IPS-15b (cell line): ENCODE results near the gene MFAP4.

Experiments
- H3K27me3 ChIP-seq: one replicate; pipeline ENCODE4 v1.6.1; 2013; ENCODE audit warnings: low read length; ENCODE audit not compliant: control insufficient read depth, insufficient read depth
- H3K36me3 ChIP-seq: one replicate; pipeline ENCODE4 v1.6.1; 2013; ENCODE audit warnings: low read length; ENCODE audit not compliant: control insufficient read depth, insufficient read depth
- H3K4me1 ChIP-seq: one replicate; pipeline ENCODE4 v1.6.1; 2013; ENCODE audit warnings: mild to moderate bottlenecking, low read length; ENCODE audit not compliant: control insufficient read depth, insufficient read depth
- H3K4me3 ChIP-seq: one replicate; pipeline ENCODE4 v1.5.1; 2013; ENCODE audit warnings: low read depth, low read length
- H3K9ac ChIP-seq: one replicate; pipeline ENCODE4 v1.6.1; 2013; ENCODE audit warnings: low read depth, mild to moderate bottlenecking, low read length
- H3K9me3 ChIP-seq: one replicate; pipeline ENCODE4 v1.6.1; 2013; ENCODE audit warnings: mild to moderate bottlenecking, low read length; ENCODE audit not compliant: control insufficient read depth, insufficient read depth

Gene MFAP4, protein sequence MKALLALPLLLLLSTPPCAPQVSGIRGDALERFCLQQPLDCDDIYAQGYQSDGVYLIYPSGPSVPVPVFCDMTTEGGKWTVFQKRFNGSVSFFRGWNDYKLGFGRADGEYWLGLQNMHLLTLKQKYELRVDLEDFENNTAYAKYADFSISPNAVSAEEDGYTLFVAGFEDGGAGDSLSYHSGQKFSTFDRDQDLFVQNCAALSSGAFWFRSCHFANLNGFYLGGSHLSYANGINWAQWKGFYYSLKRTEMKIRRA

GRCh38 chr17:19386974-19387920 lies at the start of gene MFAP4:
Gene MFAP4 (minus strand): TSS chr17:19387190. CDS start chr17:19387155, 35 bp downstream.
- H3K9ac ChIP-seq, result peak within 1 kb of the TSS; percentile 47
- H3K4me1 ChIP-seq, result peaks cover 15% of the 10 kb centered on the region
- H3K9me3 ChIP-seq, result no peaks in the 10 kb centered on the region
- H3K36me3 ChIP-seq, result peaks cover 31% of the 10 kb centered on the region
- H3K27me3 ChIP-seq, result no peaks in the 10 kb centered on the region
- peak within 1 kb of the TSS; percentile 8 for H3K4me3 ChIP-seq

GRCh38 chr17:19433727-19434340 lies 46.8 kb upstream of the MFAP4 start:
- Histone ChIP-seq H3K27me3 (no peaks in the 10 kb centered on the region), H3K4me3 (no peak overlapping the region), H3K9me3 (no peaks in the 10 kb centered on the region), H3K9ac (no peak overlapping the region), H3K4me1 (peaks cover 22% of the 10 kb centered on the region), H3K36me3 (no peaks in the 10 kb centered on the region)

GRCh38 chr17:19433255-19433654 lies 46.3 kb upstream of the MFAP4 start:
- Histone ChIP-seq H3K9me3 (no peaks in the 10 kb centered on the region), H3K9ac (no peak overlapping the region), H3K4me3 (no peak overlapping the region), H3K4me1 (peaks cover 22% of the 10 kb centered on the region), H3K27me3 (no peaks in the 10 kb centered on the region), H3K36me3 (no peaks in the 10 kb centered on the region)

DNA sequence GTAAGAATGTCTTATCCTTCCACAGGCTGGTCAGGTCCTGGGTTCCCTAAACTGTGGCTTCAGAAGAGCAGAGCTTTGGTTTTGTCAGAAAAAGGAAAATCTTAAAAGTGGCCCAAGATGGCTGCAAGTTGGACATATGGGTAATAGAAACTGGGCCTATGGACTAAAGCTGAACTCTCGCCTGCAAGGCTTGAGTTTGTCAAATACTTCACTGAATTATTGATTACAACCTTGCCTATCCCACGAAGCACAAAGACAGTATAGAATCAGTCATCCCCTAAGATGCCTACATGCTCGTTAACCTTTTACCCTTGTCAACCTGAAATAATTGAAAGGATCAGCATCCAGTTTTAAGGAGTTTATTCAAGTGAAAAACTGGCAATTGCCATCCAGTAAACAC lies 44.7 kb upstream of the MFAP4 start:
- no peak overlapping the region for H3K4me3 ChIP-seq
- peaks cover 17% of the 10 kb centered on the region for H3K4me1 ChIP-seq
- H3K27me3 ChIP-seq, result no peaks in the 10 kb centered on the region
- no peaks in the 10 kb centered on the region for H3K9me3 ChIP-seq
- no peaks in the 10 kb centered on the region for H3K36me3 ChIP-seq
- H3K9ac ChIP-seq, result no peak overlapping the region

DNA sequence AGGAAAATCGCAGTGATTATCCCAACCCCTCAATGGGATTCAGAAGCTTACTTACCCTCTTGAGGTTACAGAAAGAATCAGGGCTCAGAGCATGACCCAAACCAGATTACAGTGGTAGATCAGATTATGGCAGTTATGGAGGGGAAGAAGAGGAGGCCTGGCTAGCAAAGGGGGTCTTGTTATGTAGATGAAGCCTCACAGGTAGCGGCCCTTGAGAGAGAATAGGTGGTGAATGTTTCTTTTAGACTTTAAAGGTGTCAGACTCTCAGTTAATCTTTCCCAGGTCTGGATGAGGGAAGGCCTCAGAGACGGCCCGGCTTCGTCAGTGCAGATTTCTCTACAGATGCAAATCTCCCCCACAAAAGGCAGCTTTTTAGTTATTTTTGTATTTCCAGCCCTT lies 39.6 kb upstream of the MFAP4 start:
- H3K9me3 ChIP-seq, result no peaks in the 10 kb centered on the region
- no peaks in the 10 kb centered on the region for H3K27me3 ChIP-seq
- peaks cover 2% of the 10 kb centered on the region for H3K4me1 ChIP-seq

DNA sequence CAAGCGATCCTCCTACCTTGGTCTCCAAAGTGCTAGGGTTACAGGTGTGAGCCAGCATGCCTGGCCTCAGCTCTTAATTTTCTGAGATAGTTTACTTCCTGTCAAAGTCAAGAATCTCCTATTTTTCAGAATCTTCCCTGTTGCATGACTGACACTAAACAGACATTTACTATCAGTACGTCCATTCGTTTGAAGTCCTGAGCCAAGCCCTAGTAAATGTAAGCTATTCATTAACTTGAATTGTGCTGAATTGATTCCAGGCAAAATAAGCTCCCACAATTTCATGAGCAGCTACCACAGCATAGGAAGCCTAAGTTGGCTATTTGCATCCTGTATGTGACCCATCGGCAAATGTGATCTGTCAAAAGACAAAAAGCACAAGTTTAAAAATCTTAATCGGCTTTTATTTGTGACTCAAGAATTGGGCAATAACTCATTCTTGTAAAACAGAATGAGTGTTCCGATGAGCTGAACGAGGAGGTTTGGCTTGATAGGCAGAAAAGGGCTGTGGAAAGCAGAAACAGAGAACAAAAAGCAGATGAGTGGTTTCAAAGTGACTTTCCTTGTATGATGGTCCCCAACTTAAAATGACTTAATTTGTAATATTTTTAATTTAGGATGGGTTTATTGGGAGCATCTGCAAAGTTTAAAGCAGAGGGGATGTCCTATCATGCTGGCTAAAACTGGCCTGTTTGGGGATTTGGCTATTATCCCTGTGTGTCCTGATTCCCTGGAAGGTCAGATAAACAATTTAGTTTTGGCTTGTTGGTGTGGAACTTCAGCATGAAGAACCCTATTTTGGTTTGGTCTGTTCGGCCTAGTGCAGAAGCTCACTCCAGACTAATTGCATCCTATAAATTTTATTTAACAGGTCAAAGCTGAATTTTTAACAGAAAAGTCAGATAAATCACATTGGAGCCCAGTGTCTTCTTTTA lies 38.2 kb upstream of the MFAP4 start:
- H3K36me3 ChIP-seq, result no peaks in the 10 kb centered on the region
- H3K9ac ChIP-seq, result no peak overlapping the region
- H3K9me3 ChIP-seq, result no peaks in the 10 kb centered on the region
- H3K27me3 ChIP-seq, result no peaks in the 10 kb centered on the region
- H3K4me1 ChIP-seq, result peaks cover 2% of the 10 kb centered on the region
- H3K4me3 ChIP-seq, result no peak overlapping the region

More for the DNA sequence above, 39.6 kb upstream of the MFAP4 start:
- Histone ChIP-seq H3K4me3 (no peak overlapping the region), H3K9ac (no peak overlapping the region), H3K36me3 (no peaks in the 10 kb centered on the region)

DNA sequence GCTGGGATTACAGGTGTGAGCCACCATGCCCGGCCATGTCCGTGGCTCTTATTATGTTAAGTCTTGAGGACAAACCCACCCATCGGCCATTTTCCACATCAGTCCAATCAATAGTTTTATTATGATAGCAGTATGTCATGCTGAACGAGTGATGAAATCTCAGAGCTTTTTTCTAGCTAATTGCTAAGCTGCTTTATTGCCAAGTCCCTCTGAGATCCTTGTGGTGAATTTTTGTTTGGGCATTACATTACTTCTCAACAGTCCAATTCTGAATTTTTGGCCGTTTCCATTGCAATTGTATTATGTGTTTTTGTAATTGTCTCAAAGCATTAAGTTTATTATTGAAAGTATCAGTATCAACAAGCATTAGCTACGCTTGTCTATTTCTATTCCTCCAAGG lies 34.9 kb upstream of the MFAP4 start:
- Histone ChIP-seq H3K9ac (no peak overlapping the region), H3K27me3 (no peaks in the 10 kb centered on the region), H3K36me3 (no peaks in the 10 kb centered on the region), H3K4me1 (peaks cover 2% of the 10 kb centered on the region), H3K4me3 (no peak overlapping the region), H3K9me3 (no peaks in the 10 kb centered on the region)

GRCh38 chr17:19421219-19421618 lies 34.2 kb upstream of the MFAP4 start:
- Histone ChIP-seq H3K4me1 (no peaks in the 10 kb centered on the region), H3K9me3 (no peaks in the 10 kb centered on the region), H3K4me3 (no peak overlapping the region), H3K36me3 (no peaks in the 10 kb centered on the region), H3K9ac (no peak overlapping the region), H3K27me3 (no peaks in the 10 kb centered on the region)

DNA sequence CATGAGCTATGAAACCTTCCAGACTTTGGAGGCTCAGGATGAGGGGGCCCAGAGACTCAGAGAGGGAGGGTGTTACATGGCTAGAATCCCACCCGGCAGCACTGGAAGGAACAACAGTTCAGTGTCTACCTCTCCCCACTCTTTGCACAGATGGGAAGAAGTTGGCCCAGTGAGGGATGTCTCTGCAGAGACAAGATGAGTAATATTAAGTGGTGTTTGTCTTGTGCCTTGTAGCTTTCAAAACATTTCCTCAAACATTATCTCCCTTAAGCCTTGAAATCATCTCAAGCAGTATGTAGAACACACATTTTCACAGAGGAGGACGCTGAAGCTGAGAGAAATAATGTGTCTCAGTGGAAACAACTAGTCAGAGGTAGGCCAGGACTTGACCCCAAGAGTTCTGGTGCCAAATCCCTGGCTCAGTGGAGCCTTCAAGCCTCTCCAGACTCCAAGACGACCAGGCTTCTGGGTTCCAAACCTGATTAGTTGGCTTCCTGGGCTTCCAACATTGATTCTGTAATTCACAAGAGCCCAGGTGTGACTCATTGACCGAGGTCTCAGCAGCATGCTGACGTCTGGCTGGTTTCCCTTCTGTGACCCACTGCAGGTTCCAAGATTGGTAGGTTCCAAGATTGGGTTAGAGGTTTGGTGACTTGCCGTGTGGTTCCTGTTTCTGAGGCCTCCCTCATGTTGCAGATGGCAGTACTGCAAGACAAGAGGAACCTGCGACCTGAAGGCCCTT lies 31.4 kb upstream of the MFAP4 start:
- Histone ChIP-seq H3K36me3 (no peaks in the 10 kb centered on the region), H3K4me1 (no peaks in the 10 kb centered on the region), H3K9me3 (no peaks in the 10 kb centered on the region), H3K4me3 (no peak overlapping the region), H3K9ac (no peak overlapping the region), H3K27me3 (no peaks in the 10 kb centered on the region)

DNA sequence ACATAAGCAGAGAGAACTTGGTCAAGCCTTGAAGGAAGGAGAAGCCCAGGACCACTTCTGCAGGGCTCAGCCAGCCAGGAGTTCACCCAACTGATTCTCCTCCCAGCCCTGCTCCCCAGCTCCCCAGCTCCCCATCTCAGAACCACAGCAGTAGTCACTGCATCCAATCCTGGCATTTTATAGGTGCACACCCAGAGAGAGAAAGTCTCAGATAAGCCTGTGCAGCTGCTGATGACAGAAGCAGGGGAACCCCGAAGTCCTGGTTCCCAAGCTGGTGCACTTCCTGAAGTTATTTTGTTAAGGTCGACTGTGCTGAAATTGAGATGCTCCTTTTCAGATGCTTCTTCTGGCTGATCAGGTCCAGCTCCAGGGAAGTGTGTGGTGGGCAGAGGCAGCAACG lies 30.6 kb upstream of the MFAP4 start:
- H3K4me3 ChIP-seq, result no peak overlapping the region
- H3K9me3 ChIP-seq, result no peaks in the 10 kb centered on the region
- no peaks in the 10 kb centered on the region for H3K27me3 ChIP-seq
- no peaks in the 10 kb centered on the region for H3K36me3 ChIP-seq
- no peaks in the 10 kb centered on the region for H3K4me1 ChIP-seq
- no peak overlapping the region for H3K9ac ChIP-seq
